ENCODE data around the gene CNKSR3. TPM values are rescaled to one million over a fixed set of nuclear protein-coding genes. Genes with fewer than 3 reads are reported as not detected.
A peak's percentile ranks its signal among the peaks of the same experiment; 100 is the strongest.

The CNKSR3 gene
- total and polyA plus RNA-seq, 7 experiments from 2014 or later: 0.01 to 0.17 (median 0.16) TPM; not detected in 4

GRCh38 chr6:154428897-154429296 lies 81.6 kb downstream of the CNKSR3 start:
- no peaks in the 10 kb centered on the region for H3K4me1 ChIP-seq (ENCODE audit: control insufficient read depth in 2 of 2, insufficient read depth in 2 of 2, low read length in 2 of 2)
- intact Hi-C loops (cut with micrococcal nuclease): no loop called here
- peaks cover 0 to 6% (median 0%) of the 10 kb centered on the region in 5 donors for H3K27me3 Mint-ChIP-seq
- no peaks in the 10 kb centered on the region for H3K36me3 ChIP-seq (ENCODE audit: control insufficient read depth in 2 of 3, insufficient read depth in 3 of 3, low read length in 3 of 3)
- POLR2A ChIA-PET: no interaction called here
- no peak overlapping the region for H3K4me3 ChIP-seq (ENCODE audit: low read length)
- H3K9me3 Mint-ChIP-seq: peaks cover 0 to 11% (median 3%) of the 10 kb centered on the region in 11 donors
- H3K4me3 Mint-ChIP-seq: no peak overlapping the region
- no peak overlapping the region for H3K27ac Mint-ChIP-seq
- no peaks in the 10 kb centered on the region for H3K9me3 ChIP-seq (ENCODE audit: control insufficient read depth in 2 of 3, low read length in 3 of 3)
- no peak for DNase-seq
- peaks cover 0 to 6% (median 0%) of the 10 kb centered on the region in 7 donors for H3K4me1 Mint-ChIP-seq
- no peaks in the 10 kb centered on the region for H3K27me3 ChIP-seq (ENCODE audit: control insufficient read depth in 2 of 2, insufficient read depth in 2 of 2, low read length in 2 of 2)
- no peaks in the 10 kb centered on the region for H3K36me3 Mint-ChIP-seq
- ATAC-seq: no peak
- CTCF ChIA-PET: no interaction called here
- H3K27ac ChIP-seq (ENCODE audit: low read depth, low read length): no peak overlapping the region

- intact Hi-C loops (cut with micrococcal nuclease): no loop called here
- ATAC-seq: no peak
- no peak overlapping the region for H3K27ac Mint-ChIP-seq
- H3K4me1 ChIP-seq (ENCODE audit: control insufficient read depth in 2 of 2, insufficient read depth in 2 of 2, low read length in 2 of 2): no peaks in the 10 kb centered on the region
- peaks cover 0 to 10% (median 3%) of the 10 kb centered on the region in 11 donors for H3K9me3 Mint-ChIP-seq
- H3K36me3 Mint-ChIP-seq: no peaks in the 10 kb centered on the region
- H3K27me3 ChIP-seq (ENCODE audit: control insufficient read depth in 2 of 2, insufficient read depth in 2 of 2, low read length in 2 of 2): no peaks in the 10 kb centered on the region
- ChIA-PET POLR2A (no interaction called here), CTCF (no interaction called here)
- no peak overlapping the region for H3K4me3 Mint-ChIP-seq
- peaks cover 0 to 3% (median 0%) of the 10 kb centered on the region in 5 donors for H3K27me3 Mint-ChIP-seq
- H3K4me3 ChIP-seq (ENCODE audit: low read length): no peak overlapping the region
- peaks cover 0 to 6% (median 0%) of the 10 kb centered on the region in 7 donors for H3K4me1 Mint-ChIP-seq
- no peaks in the 10 kb centered on the region for H3K36me3 ChIP-seq (ENCODE audit: control insufficient read depth in 2 of 3, insufficient read depth in 3 of 3, low read length in 3 of 3)
- no peak overlapping the region for H3K27ac ChIP-seq (ENCODE audit: low read depth, low read length)
- no peaks in the 10 kb centered on the region for H3K9me3 ChIP-seq (ENCODE audit: control insufficient read depth in 2 of 3, low read length in 3 of 3)
- no peak for DNase-seq
Observed at GRCh38 chr6:154427446-154427845, 83.0 kb downstream of the CNKSR3 start.

GRCh38 chr6:154426997-154427396 lies 83.5 kb downstream of the CNKSR3 start:
- no peak overlapping the region for H3K4me3 ChIP-seq (ENCODE audit: low read length)
- intact Hi-C loops (cut with micrococcal nuclease): no loop called here

GRCh38 chr6:154425034-154425433 lies 85.5 kb downstream of the CNKSR3 start:
- Mint-ChIP-seq H3K36me3 (no peaks in the 10 kb centered on the region), H3K4me1 (peaks cover 0 to 6% (median 0%) of the 10 kb centered on the region in 7 donors), H3K4me3 (no peak overlapping the region), H3K9me3 (no peaks in the 10 kb centered on the region), H3K27me3 (peaks cover 0 to 3% (median 0%) of the 10 kb centered on the region in 5 donors), H3K27ac (no peak overlapping the region)
- H3K36me3 ChIP-seq (ENCODE audit: control insufficient read depth in 2 of 3, insufficient read depth in 3 of 3, low read length in 3 of 3): no peaks in the 10 kb centered on the region
- ChIA-PET POLR2A (no interaction called here), CTCF (no interaction called here)
- H3K27me3 ChIP-seq (ENCODE audit: control insufficient read depth in 2 of 2, insufficient read depth in 2 of 2, low read length in 2 of 2): no peaks in the 10 kb centered on the region
- intact Hi-C loops (cut with micrococcal nuclease): no loop called here
- no peak overlapping the region for H3K4me3 ChIP-seq (ENCODE audit: low read length)
- DNase-seq (no peak), ATAC-seq (no peak)
- H3K4me1 ChIP-seq (ENCODE audit: control insufficient read depth in 2 of 2, insufficient read depth in 2 of 2, low read length in 2 of 2): no peaks in the 10 kb centered on the region
- no peak overlapping the region for H3K27ac ChIP-seq (ENCODE audit: low read depth, low read length)
- H3K9me3 ChIP-seq (ENCODE audit: control insufficient read depth in 2 of 3, low read length in 3 of 3): no peaks in the 10 kb centered on the region

More at GRCh38 chr6:154426997-154427396, 83.5 kb downstream of the CNKSR3 start:
- no peak for DNase-seq
- H3K36me3 ChIP-seq (ENCODE audit: control insufficient read depth in 2 of 3, insufficient read depth in 3 of 3, low read length in 3 of 3): no peaks in the 10 kb centered on the region
- peaks cover 0 to 6% (median 0%) of the 10 kb centered on the region in 7 donors for H3K4me1 Mint-ChIP-seq
- no peak overlapping the region for H3K27ac ChIP-seq (ENCODE audit: low read depth, low read length)
- no peak overlapping the region for H3K4me3 Mint-ChIP-seq
- H3K27me3 Mint-ChIP-seq: peaks cover 0 to 3% (median 0%) of the 10 kb centered on the region in 5 donors
- no peaks in the 10 kb centered on the region for H3K36me3 Mint-ChIP-seq
- ChIA-PET CTCF (no interaction called here), POLR2A (no interaction called here)
- H3K9me3 ChIP-seq (ENCODE audit: control insufficient read depth in 2 of 3, low read length in 3 of 3): no peaks in the 10 kb centered on the region
- ATAC-seq: no peak
- peaks cover 0 to 5% (median under 1%) of the 10 kb centered on the region in 11 donors for H3K9me3 Mint-ChIP-seq
- H3K27me3 ChIP-seq (ENCODE audit: control insufficient read depth in 2 of 2, insufficient read depth in 2 of 2, low read length in 2 of 2): no peaks in the 10 kb centered on the region
- no peaks in the 10 kb centered on the region for H3K4me1 ChIP-seq (ENCODE audit: control insufficient read depth in 2 of 2, insufficient read depth in 2 of 2, low read length in 2 of 2)
- H3K27ac Mint-ChIP-seq: no peak overlapping the region

- Histone ChIP-seq H3K27me3 (ENCODE audit: control insufficient read depth in 2 of 2, insufficient read depth in 2 of 2, low read length in 2 of 2) (no peaks in the 10 kb centered on the region), H3K36me3 (ENCODE audit: control insufficient read depth in 2 of 3, insufficient read depth in 3 of 3, low read length in 3 of 3) (no peaks in the 10 kb centered on the region), H3K4me1 (ENCODE audit: control insufficient read depth in 2 of 2, insufficient read depth in 2 of 2, low read length in 2 of 2) (no peaks in the 10 kb centered on the region), H3K27ac (ENCODE audit: low read depth, low read length) (no peak overlapping the region), H3K4me3 (ENCODE audit: low read length) (no peak overlapping the region), H3K9me3 (ENCODE audit: control insufficient read depth in 2 of 3, low read length in 3 of 3) (no peaks in the 10 kb centered on the region)
- ChIA-PET CTCF (no interaction called here), POLR2A (no interaction called here)
- no peaks in the 10 kb centered on the region for H3K9me3 Mint-ChIP-seq
- no peak overlapping the region for H3K4me3 Mint-ChIP-seq
- intact Hi-C loops (cut with micrococcal nuclease): no loop called here
- peaks cover 0 to 13% (median 5%) of the 10 kb centered on the region in 5 donors for H3K27me3 Mint-ChIP-seq
- no peak overlapping the region for H3K27ac Mint-ChIP-seq
- no peak for DNase-seq
- H3K36me3 Mint-ChIP-seq: no peaks in the 10 kb centered on the region
- ATAC-seq: peak; percentile 65
- H3K4me1 Mint-ChIP-seq: no peaks in the 10 kb centered on the region
Observed at GRCh38 chr6:154414021-154414813, 96.3 kb downstream of the CNKSR3 start.

DNA sequence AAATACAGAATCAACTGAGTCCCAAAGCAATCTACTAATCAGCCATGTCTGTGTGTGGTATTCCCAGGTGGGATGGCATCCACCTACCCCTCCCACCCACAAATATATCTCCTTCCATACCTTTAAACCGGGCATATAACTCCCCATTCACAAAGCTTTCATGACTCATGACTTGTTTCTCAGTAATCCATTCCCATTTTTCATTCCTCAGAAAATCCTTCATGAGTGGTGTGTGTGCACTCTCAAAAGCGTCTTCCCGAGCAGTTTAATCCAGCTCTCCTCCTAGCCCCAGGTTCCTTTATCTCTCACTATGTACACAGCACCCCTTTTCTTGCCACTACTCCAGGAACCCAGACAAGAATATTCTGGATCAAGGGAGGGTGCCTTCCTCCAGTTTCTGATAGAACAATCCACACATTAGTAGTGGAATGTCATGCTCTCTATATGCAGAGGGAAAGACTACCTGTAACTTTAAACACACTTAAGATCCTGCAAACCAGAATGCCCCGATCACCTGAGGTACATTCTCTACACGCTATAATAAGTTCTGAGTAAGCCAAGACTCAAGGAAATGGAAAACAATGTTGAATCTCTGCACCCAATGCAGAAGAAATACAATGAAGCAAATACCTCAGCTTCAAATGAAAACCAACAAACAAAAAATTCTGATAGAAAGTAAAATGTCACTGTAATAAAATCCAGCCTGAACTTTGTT lies 98.2 kb downstream of the CNKSR3 start:
- DNase-seq: no peak
- CTCF ChIA-PET: no interaction called here

More for the DNA sequence above, 98.2 kb downstream of the CNKSR3 start:
- ATAC-seq: no peak
- peaks cover 0 to 8% (median 4%) of the 10 kb centered on the region in 5 donors for H3K27me3 Mint-ChIP-seq
- Histone ChIP-seq H3K4me3 (ENCODE audit: low read length) (no peak overlapping the region), H3K27ac (ENCODE audit: low read depth, low read length) (no peak overlapping the region), H3K36me3 (ENCODE audit: control insufficient read depth in 2 of 3, insufficient read depth in 3 of 3, low read length in 3 of 3) (no peaks in the 10 kb centered on the region), H3K27me3 (ENCODE audit: control insufficient read depth in 2 of 2, insufficient read depth in 2 of 2, low read length in 2 of 2) (no peaks in the 10 kb centered on the region), H3K9me3 (ENCODE audit: control insufficient read depth in 2 of 3, low read length in 3 of 3) (no peaks in the 10 kb centered on the region), H3K4me1 (ENCODE audit: control insufficient read depth in 2 of 2, insufficient read depth in 2 of 2, low read length in 2 of 2) (no peaks in the 10 kb centered on the region)
- POLR2A ChIA-PET: no interaction called here
- peak overlapping the region in 1 of 9 donors; percentile 21 for H3K27ac Mint-ChIP-seq
- intact Hi-C loops (cut with micrococcal nuclease): no loop called here
- no peak overlapping the region for H3K4me3 Mint-ChIP-seq
- no peaks in the 10 kb centered on the region for H3K9me3 Mint-ChIP-seq
- no peaks in the 10 kb centered on the region for H3K36me3 Mint-ChIP-seq
- H3K4me1 Mint-ChIP-seq: no peaks in the 10 kb centered on the region

All from naive thymus-derived CD4-positive, alpha-beta T cell (primary cell).